Endothelial cell (in vitro differentiated cells): ENCODE results near the gene MROH8. TPM values are rescaled to one million over a fixed set of nuclear protein-coding genes. Genes with fewer than 3 reads are reported as not detected.
"Not testable (repeated sequence)": the region's sequence is repeated elsewhere in the genome, so short reads cannot be mapped to it uniquely, and the experiment has no call there.

Experiments used
- DNase-seq: peaks from one replicate; pipeline ENCODE4 v3.0.0; 2021; ENCODE audit warnings: low spot score
- H3K27ac Mint-ChIP-seq: one replicate; pipeline ENCODE4 v1.8.0; 2021; ENCODE audit warnings: mixed read lengths, inconsistent platforms; ENCODE audit not compliant: unreplicated experiment
- H3K27me3 Mint-ChIP-seq: one replicate; pipeline ENCODE4 v1.8.0; 2021; ENCODE audit warnings: mild to moderate bottlenecking, moderate library complexity, mixed read lengths, inconsistent platforms; ENCODE audit not compliant: unreplicated experiment
- H3K36me3 Mint-ChIP-seq: one replicate; pipeline ENCODE4 v1.8.0; 2021; ENCODE audit warnings: mild to moderate bottlenecking, low read depth, mixed read lengths, inconsistent platforms; ENCODE audit not compliant: unreplicated experiment
- H3K4me1 Mint-ChIP-seq: one replicate; pipeline ENCODE4 v1.8.0; 2021; ENCODE audit warnings: mild to moderate bottlenecking, mixed read lengths, inconsistent platforms; ENCODE audit not compliant: unreplicated experiment
- H3K4me3 Mint-ChIP-seq: one replicate; pipeline ENCODE4 v1.8.0; 2021; ENCODE audit warnings: mild to moderate bottlenecking, mixed read lengths, inconsistent platforms; ENCODE audit not compliant: unreplicated experiment
- H3K9me3 Mint-ChIP-seq: one replicate; pipeline ENCODE4 v1.8.0; 2021; ENCODE audit warnings: mixed read lengths, inconsistent platforms; ENCODE audit not compliant: unreplicated experiment
- total RNA-seq: library from RNA; stranded (reverse); fragmentation: NEBNext Ultra II Directional; extraction: Animal tissue kit (Norgen Biotek cat#: 25700); gene quantifications from one replicate; pipeline ENCODE4 v1.2.1, GENCODE V29; 2021; ENCODE audit not compliant: unreplicated experiment
- TF ChIP-seq, protein P1 (sequence below): fragments of 200-600 bp; sonication (generic); IDR thresholded peaks from one replicate; pipeline ENCODE4 v1.5.0; 2021; ENCODE audit warnings: antibody characterized with exemption; ENCODE audit not compliant: unreplicated experiment

The MROH8 gene
- total RNA-seq, 1 donor from 2014 or later = 4.3 TPM

- Mint-ChIP-seq H3K27ac (no peak overlapping the region), H3K27me3 (peaks cover 4% of the 10 kb centered on the region), H3K9me3 (no peaks in the 10 kb centered on the region), H3K36me3 (no peaks in the 10 kb centered on the region), H3K4me1 (no peaks in the 10 kb centered on the region), H3K4me3 (no peak overlapping the region)
- DNase-seq = no peak
- TF ChIP-seq, protein P1, sequence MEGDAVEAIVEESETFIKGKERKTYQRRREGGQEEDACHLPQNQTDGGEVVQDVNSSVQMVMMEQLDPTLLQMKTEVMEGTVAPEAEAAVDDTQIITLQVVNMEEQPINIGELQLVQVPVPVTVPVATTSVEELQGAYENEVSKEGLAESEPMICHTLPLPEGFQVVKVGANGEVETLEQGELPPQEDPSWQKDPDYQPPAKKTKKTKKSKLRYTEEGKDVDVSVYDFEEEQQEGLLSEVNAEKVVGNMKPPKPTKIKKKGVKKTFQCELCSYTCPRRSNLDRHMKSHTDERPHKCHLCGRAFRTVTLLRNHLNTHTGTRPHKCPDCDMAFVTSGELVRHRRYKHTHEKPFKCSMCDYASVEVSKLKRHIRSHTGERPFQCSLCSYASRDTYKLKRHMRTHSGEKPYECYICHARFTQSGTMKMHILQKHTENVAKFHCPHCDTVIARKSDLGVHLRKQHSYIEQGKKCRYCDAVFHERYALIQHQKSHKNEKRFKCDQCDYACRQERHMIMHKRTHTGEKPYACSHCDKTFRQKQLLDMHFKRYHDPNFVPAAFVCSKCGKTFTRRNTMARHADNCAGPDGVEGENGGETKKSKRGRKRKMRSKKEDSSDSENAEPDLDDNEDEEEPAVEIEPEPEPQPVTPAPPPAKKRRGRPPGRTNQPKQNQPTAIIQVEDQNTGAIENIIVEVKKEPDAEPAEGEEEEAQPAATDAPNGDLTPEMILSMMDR = no peak
These were observed 47.9 kb downstream of the MROH8 start for GRCh38 chr20:37131486-37131885.

- no peak overlapping the region for H3K27ac Mint-ChIP-seq
- no peaks in the 10 kb centered on the region for H3K4me1 Mint-ChIP-seq
- H3K4me3 Mint-ChIP-seq = no peak overlapping the region
- H3K9me3 Mint-ChIP-seq = peaks cover 4% of the 10 kb centered on the region
- no peak for DNase-seq
- TF ChIP-seq, protein P1 = no peak
- peaks cover 3% of the 10 kb centered on the region for H3K27me3 Mint-ChIP-seq
- no peaks in the 10 kb centered on the region for H3K36me3 Mint-ChIP-seq
These were observed 50.5 kb downstream of the MROH8 start for GRCh38 chr20:37128803-37129202.

DNA sequence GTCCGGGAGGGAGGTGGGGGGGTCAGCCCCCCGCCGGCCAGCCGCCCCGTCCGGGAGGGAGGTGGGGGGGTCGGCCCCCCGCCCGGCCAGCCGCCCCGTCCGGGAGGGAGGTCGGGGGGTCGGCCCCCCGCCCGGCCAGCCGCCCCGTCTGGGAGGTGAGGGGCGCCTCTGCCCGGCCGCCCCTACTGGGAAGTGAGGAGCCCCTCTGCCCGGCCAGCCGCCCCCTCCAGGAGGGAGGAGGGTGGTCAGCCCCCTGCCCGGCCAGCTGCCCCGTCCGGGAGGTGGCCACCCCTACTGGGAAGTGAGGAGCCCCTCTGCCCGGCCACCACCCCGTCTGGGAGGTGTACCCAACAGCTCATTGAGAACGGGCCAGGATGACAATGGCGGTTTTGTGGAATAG is 53.1 kb downstream of the MROH8 start:
- H3K4me3 Mint-ChIP-seq, H3K27me3 Mint-ChIP-seq: not testable (repeated sequence)

GRCh38 chr20:37123441-37123840 is 55.9 kb downstream of the MROH8 start:
- H3K4me1 Mint-ChIP-seq = no peaks in the 10 kb centered on the region
- no peak overlapping the region for H3K27ac Mint-ChIP-seq
- TF ChIP-seq, protein P1 = no peak
- H3K36me3 Mint-ChIP-seq = no peaks in the 10 kb centered on the region
- no peak overlapping the region for H3K4me3 Mint-ChIP-seq
- no peak for DNase-seq
- no peaks in the 10 kb centered on the region for H3K27me3 Mint-ChIP-seq
- peaks cover 4% of the 10 kb centered on the region for H3K9me3 Mint-ChIP-seq

More for the DNA sequence above, 53.1 kb downstream of the MROH8 start:
- DNase-seq, H3K4me1 Mint-ChIP-seq, H3K36me3 Mint-ChIP-seq, H3K9me3 Mint-ChIP-seq, H3K27ac Mint-ChIP-seq: not testable (repeated sequence)

DNA sequence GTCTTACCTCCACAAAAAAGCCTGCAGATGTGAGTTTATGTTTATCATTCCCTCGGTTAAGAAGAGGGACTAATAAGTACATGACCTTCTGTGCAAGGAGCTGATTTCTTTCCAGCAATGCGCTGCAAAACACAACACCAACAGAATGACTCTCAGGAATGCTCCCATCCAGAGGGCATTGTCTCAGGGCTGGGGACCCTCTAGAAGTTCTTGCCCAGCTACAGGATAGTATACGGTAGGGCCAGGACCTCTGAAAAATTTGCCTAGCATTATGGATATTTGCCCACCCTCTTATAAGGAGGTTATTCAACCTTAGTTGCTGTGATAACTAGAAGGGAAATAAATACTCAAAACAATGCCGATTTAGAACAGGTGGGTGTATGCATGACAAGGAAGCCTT is 58.9 kb downstream of the MROH8 start:
- H3K36me3 Mint-ChIP-seq = no peaks in the 10 kb centered on the region
- no peak overlapping the region for H3K27ac Mint-ChIP-seq
- H3K4me3 Mint-ChIP-seq = no peak overlapping the region
- no peaks in the 10 kb centered on the region for H3K27me3 Mint-ChIP-seq
- no peaks in the 10 kb centered on the region for H3K4me1 Mint-ChIP-seq
- H3K9me3 Mint-ChIP-seq = peaks cover 4% of the 10 kb centered on the region
- TF ChIP-seq, protein P1 = no peak
- DNase-seq = no peak
